ENCODE measurements around the gene GOLGA8G.
"Not testable (repeated sequence)": the region's sequence is repeated elsewhere in the genome, so short reads cannot be mapped to it uniquely, and the experiment has no call there.

Gene GOLGA8G
- 0 reads per million in 3 donors for total RNA-seq

DNA sequence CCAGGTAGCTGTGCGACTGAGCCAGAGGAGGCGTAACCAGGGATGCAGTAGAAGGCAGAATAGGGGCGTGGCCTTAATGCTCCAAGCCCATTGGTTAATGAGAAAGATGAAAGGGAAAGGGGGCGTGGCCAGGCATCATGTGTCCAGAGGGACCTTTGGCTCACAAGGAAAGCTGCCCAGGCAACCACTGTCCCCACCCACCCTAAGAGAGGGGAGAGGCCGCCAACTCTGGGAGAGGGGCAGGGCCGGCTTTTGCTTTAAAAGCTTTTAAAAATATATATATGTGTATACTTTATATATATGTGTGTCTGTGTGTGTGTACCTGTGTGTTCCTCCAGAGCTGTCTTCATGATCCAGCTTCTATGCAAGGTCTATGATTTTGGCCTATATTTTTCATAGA, at the start of gene GOLGA8G:
TSS of gene GOLGA8G (minus strand) at position 18 of the 400 bp plus-strand sequence. CDS start 62 bp downstream, outside the sequence.
- not testable (repeated sequence) for H3K4me3 ChIP-seq (ENCODE audit: insufficient read depth, low read depth, low read length, poor library complexity, severe bottlenecking); H3K4me1 ChIP-seq (ENCODE audit: control insufficient read depth, insufficient read depth, low read length, poor library complexity, severe bottlenecking); H3K27ac ChIP-seq (ENCODE audit: insufficient read depth, low read length, poor library complexity, severe bottlenecking); H3K36me3 ChIP-seq (ENCODE audit: control insufficient read depth, insufficient read depth, low read length); H3K9me3 ChIP-seq (ENCODE audit: control insufficient read depth, low read length); H3K27me3 ChIP-seq (replicated peaks; ENCODE audit: control insufficient read depth, insufficient read depth, low read length, poor library complexity, severe bottlenecking); DNase-seq

GRCh38 chr15:28573351-28573750, 40.6 kb upstream of the GOLGA8G start:
- H3K36me3 ChIP-seq (ENCODE audit: control insufficient read depth, insufficient read depth, low read length); H3K9me3 ChIP-seq (ENCODE audit: control insufficient read depth, low read length); H3K27me3 ChIP-seq (replicated peaks; ENCODE audit: control insufficient read depth, insufficient read depth, low read length, poor library complexity, severe bottlenecking); DNase-seq; H3K27ac ChIP-seq (ENCODE audit: insufficient read depth, low read length, poor library complexity, severe bottlenecking); H3K4me3 ChIP-seq (ENCODE audit: insufficient read depth, low read depth, low read length, poor library complexity, severe bottlenecking); H3K4me1 ChIP-seq (ENCODE audit: control insufficient read depth, insufficient read depth, low read length, poor library complexity, severe bottlenecking): not testable (repeated sequence)

DNA sequence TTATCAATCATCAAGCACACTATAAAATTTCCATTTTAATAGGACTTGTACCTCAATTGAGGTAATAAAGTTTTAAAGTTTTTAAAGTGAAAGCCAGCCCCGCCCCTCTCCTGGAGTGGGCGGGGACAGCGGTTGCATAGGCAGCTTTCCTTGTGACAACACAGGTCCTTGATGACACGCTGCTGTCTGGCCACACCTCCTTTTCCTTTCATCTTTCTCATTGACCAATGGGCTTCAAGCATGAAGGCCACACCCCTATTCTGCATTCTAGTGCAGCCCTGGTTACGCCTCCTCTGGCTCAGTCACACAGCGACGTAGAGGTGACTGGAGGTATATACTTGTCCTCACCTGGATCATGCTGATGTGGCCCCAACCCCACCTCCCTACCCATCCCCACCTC, 20.5 kb upstream of the GOLGA8G start, which contains the start of gene GOLGA6L25:
TSS of gene GOLGA6L25 (plus strand) at position 301 of the 400 bp plus-strand sequence. CDS start at position 362, 61 bp downstream.
- H3K36me3 ChIP-seq (ENCODE audit: control insufficient read depth, insufficient read depth, low read length); H3K27me3 ChIP-seq (replicated peaks; ENCODE audit: control insufficient read depth, insufficient read depth, low read length, poor library complexity, severe bottlenecking); H3K4me1 ChIP-seq (ENCODE audit: control insufficient read depth, insufficient read depth, low read length, poor library complexity, severe bottlenecking); H3K4me3 ChIP-seq (ENCODE audit: insufficient read depth, low read depth, low read length, poor library complexity, severe bottlenecking); H3K27ac ChIP-seq (ENCODE audit: insufficient read depth, low read length, poor library complexity, severe bottlenecking); H3K9me3 ChIP-seq (ENCODE audit: control insufficient read depth, low read length); DNase-seq: not testable (repeated sequence)

GRCh38 chr15:28515208-28515607, 17.6 kb downstream of the GOLGA8G start:
- not testable (repeated sequence) for H3K27ac ChIP-seq (ENCODE audit: insufficient read depth, low read length, poor library complexity, severe bottlenecking); H3K4me3 ChIP-seq (ENCODE audit: insufficient read depth, low read depth, low read length, poor library complexity, severe bottlenecking); H3K36me3 ChIP-seq (ENCODE audit: control insufficient read depth, insufficient read depth, low read length); DNase-seq; H3K9me3 ChIP-seq (ENCODE audit: control insufficient read depth, low read length); H3K27me3 ChIP-seq (replicated peaks; ENCODE audit: control insufficient read depth, insufficient read depth, low read length, poor library complexity, severe bottlenecking); H3K4me1 ChIP-seq (ENCODE audit: control insufficient read depth, insufficient read depth, low read length, poor library complexity, severe bottlenecking)

- not testable (repeated sequence) for H3K9me3 ChIP-seq (ENCODE audit: control insufficient read depth, low read length); H3K4me3 ChIP-seq (ENCODE audit: insufficient read depth, low read depth, low read length, poor library complexity, severe bottlenecking); H3K36me3 ChIP-seq (ENCODE audit: control insufficient read depth, insufficient read depth, low read length); H3K27ac ChIP-seq (ENCODE audit: insufficient read depth, low read length, poor library complexity, severe bottlenecking); DNase-seq; H3K27me3 ChIP-seq (replicated peaks; ENCODE audit: control insufficient read depth, insufficient read depth, low read length, poor library complexity, severe bottlenecking); H3K4me1 ChIP-seq (ENCODE audit: control insufficient read depth, insufficient read depth, low read length, poor library complexity, severe bottlenecking)
These were observed 18.6 kb downstream of the GOLGA8G start for GRCh38 chr15:28514128-28514527.

DNA sequence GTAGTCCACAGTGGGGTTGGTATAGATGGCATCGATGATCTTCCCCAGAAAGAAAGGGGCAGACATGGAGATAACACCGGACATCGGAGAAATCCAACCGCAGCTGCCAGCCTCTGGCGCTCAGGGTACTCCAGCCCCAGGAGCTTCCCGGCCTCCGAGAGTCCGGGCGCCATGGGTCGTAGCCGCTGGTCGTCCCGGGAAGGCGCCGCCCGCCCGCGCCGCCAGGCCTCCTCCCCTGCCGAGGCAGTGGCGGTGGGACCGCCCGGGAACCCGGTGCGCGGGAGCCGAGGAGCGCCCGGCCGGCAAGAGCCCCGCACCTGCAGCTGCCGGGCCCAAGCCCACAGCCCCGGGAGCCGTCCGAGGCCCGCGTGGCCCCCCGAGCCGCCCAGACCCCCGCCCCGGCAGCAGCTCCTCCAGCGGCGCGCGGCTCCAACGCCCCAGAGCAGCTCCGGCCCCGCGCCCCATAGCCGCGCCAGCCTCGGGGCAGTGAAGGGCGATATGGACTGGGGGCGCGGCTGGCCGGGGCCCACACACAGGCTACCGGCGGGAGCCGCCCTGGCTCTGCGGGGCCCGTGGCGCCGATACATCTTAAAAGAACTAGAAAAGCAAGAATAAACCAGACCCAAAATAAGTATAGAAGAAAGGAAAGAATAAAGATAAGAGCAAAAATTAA, 24.4 kb downstream of the GOLGA8G start:
- H3K36me3 ChIP-seq (ENCODE audit: control insufficient read depth, insufficient read depth, low read length); H3K4me1 ChIP-seq (ENCODE audit: control insufficient read depth, insufficient read depth, low read length, poor library complexity, severe bottlenecking); H3K27ac ChIP-seq (ENCODE audit: insufficient read depth, low read length, poor library complexity, severe bottlenecking); H3K4me3 ChIP-seq (ENCODE audit: insufficient read depth, low read depth, low read length, poor library complexity, severe bottlenecking); DNase-seq; H3K27me3 ChIP-seq (replicated peaks; ENCODE audit: control insufficient read depth, insufficient read depth, low read length, poor library complexity, severe bottlenecking); H3K9me3 ChIP-seq (ENCODE audit: control insufficient read depth, low read length): not testable (repeated sequence)

GRCh38 chr15:28481340-28481739, 51.4 kb downstream of the GOLGA8G start:
- not testable (repeated sequence) for H3K36me3 ChIP-seq (ENCODE audit: control insufficient read depth, insufficient read depth, low read length); H3K27ac ChIP-seq (ENCODE audit: insufficient read depth, low read length, poor library complexity, severe bottlenecking); H3K9me3 ChIP-seq (ENCODE audit: control insufficient read depth, low read length); H3K4me1 ChIP-seq (ENCODE audit: control insufficient read depth, insufficient read depth, low read length, poor library complexity, severe bottlenecking); H3K27me3 ChIP-seq (replicated peaks; ENCODE audit: control insufficient read depth, insufficient read depth, low read length, poor library complexity, severe bottlenecking); DNase-seq; H3K4me3 ChIP-seq (ENCODE audit: insufficient read depth, low read depth, low read length, poor library complexity, severe bottlenecking)
